ENCODE data around the gene SYT17.

GRCh38 chr16:19223235-19224170 is 55.5 kb downstream of the SYT17 start:
- TF ChIP-seq REST (IDR thresholded peaks at IDR 0.05; ENCODE audit: insufficient read depth in 1 of 2, low read depth in 2 of 2, low read length in 2 of 2) (no peak), FOXP2 (optimal IDR thresholded peaks at IDR 0.05; ENCODE audit: borderline replicate concordance, extremely low read depth, extremely low read length, insufficient read depth) (no peak), TAF1 (IDR thresholded peaks at IDR 0.05; ENCODE audit: borderline replicate concordance, insufficient read depth, low read length) (no peak)
